HG03060 (cell line): ENCODE measurements around the gene LHFPL3.

Source experiments
- ATAC-seq: cut with Tn5 transposase; IDR thresholded peaks from one replicate; pipeline ENCODE4 v1.9.1; 2021; ENCODE audit warnings: low read depth, moderate number of reproducible peaks; ENCODE audit not compliant: unreplicated experiment

Gene LHFPL3

GRCh38 chr7:104791080-104791479 is 462.7 kb downstream of the LHFPL3 start:
- no peak for ATAC-seq

DNA sequence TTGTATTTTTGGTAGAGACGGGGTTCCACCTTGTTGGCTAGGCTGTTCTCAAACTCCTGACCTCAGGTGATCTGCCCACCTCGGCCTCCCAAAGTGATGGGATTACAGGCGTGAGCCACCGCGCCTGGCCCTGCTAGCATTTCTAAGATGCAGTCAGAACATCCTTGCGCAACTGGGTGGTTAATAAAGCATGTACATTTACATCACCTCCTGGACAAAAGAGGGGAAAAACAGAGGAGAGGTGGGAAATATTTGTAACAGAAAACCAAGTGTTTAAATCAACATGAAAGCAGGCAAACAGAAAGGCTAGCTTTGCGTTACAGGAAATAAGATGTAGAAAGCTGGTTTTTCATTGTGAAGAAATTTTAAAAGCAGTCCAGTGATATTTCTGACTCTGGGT is 464.7 kb downstream of the LHFPL3 start:
- no peak for ATAC-seq

DNA sequence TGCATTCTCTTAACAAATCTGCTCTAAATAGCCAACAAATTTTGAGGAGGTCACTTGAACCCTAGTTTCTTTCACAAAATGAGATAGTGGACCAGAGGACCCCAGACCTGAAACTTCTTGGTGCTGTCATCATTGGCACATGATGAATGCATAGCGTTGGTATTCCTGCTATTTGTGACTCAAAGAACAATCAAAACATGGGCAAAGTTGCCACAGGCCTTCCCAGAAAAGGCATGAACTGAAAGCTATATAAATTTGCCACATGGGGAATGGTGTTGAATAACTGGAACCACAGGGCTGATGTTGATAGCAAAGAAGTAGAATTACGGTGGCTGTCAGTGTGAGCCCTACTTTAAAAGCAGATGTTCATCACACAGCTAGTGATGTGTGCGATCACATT is 465.8 kb downstream of the LHFPL3 start:
- ATAC-seq, result no peak

DNA sequence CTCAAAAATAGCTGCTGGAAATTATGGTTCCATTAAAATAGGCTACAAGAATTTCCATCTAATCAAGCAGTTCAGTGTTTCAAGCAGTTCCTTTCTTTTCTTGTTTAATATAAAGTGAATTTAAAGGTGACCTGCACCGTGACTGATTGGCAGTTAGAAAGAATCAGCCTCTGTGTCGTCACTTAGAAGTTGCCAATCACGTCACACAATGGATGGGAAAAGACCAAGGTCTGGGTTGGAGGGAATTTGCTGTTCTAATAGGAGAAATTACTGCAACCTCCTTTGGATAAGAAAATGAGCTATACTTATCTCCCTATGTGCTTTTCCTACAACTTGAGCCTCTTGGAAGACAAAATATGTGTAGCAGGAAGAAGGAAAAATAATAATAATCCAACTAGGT is 466.2 kb downstream of the LHFPL3 start:
- no peak for ATAC-seq

DNA sequence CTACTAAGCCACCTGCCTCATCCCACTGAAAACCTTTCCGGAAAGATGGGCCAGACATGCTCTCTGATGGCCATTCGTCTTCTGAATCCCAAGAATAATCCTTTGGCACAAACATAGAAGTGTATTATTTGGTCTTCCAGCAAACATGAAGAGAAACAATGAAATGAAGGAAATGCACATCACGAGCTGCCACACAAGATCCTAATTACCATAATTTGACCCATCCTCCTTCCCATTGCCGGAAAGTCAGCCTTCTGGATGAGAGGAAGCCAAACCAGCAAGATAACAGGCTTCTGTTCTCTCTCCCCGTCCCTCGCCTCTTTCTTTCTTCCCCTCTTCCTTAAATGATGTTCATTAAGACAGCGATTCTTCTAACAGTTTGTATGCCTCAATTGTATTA is 466.7 kb downstream of the LHFPL3 start:
- ATAC-seq, result no peak

DNA sequence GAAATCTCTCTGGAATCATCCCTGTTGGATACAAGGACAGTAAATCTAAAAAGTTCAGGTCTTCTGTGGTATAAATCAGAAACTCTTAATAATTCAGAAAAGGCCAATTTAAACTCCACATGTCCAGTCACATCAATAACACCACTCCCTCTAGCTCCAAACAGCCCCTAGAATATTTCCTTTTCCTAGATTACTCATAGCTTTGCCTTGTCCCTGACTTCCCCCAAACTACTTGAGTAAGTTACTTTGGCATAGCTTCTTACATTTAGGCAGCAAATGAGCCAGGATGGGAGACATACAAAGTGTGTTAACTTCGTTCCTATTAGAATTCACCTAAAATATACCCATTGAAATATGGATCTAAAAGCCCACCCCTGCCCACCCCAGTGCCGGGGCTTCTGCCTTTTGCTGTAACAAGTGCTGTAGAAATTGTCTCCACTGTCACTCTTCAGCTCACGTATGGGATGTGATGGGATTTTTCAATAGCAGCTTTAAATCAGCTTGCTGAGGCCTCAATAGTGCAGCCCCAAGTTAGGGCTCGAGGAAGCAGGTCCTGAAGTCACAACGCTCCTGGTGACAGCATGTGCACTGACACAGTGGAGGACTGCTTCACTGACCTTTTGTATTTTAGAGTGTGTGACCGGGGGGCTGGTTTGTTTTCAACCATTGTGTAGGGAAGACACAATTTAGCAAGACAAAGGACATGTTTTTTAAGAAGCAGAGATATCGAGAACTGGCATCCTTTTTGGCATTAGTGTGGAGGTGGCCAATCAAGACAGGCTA is 467.4 kb downstream of the LHFPL3 start:
- no peak for ATAC-seq

- no peak for ATAC-seq
Measured at GRCh38 chr7:104800307-104800706, 471.9 kb downstream of the LHFPL3 start.

GRCh38 chr7:104801022-104801421 is 472.6 kb downstream of the LHFPL3 start:
- no peak for ATAC-seq

- no peak for ATAC-seq
Measured at GRCh38 chr7:104803931-104804330, 475.5 kb downstream of the LHFPL3 start.

GRCh38 chr7:104804696-104805095 is 476.3 kb downstream of the LHFPL3 start:
- ATAC-seq, result no peak

DNA sequence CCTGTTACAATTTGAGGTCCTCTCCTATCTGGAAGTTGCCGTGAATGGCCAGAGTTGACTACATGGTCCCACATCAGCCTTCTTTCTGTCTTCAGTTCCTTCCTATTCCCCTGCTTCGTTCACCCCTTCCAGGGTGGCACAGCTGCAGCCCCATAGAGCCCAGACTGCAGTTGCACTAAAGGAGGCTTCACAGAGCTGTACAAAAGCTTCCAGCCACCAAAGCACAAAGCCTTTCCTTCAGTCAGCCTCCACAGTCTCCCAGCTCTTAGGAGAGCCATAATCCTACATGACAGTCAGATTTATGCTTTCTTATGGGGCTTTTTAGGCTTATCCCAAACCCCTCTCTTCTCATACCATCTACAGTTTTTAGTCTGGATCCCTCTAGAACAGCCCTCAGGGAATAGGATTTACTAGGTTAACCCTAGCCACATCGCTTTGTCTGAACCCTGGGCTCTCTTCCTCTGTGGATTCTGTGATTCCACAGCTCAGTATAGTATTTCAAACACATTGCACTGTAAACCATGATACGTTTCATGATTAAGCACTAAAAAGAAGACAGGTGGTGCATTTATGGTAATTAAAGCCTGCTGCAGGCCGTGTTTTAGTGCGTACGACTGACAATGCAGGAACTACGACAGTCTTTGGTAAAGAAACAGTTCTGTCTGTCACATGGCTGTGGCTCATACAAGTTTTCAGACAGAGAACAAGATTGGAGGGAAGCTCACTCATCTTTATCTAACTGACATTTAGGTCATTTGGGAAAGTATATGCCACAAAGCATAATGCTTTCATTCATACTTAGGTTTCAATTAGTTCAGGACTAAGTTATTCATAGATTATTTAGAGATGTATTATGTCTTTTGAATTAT is 477.3 kb downstream of the LHFPL3 start:
- no peak for ATAC-seq

DNA sequence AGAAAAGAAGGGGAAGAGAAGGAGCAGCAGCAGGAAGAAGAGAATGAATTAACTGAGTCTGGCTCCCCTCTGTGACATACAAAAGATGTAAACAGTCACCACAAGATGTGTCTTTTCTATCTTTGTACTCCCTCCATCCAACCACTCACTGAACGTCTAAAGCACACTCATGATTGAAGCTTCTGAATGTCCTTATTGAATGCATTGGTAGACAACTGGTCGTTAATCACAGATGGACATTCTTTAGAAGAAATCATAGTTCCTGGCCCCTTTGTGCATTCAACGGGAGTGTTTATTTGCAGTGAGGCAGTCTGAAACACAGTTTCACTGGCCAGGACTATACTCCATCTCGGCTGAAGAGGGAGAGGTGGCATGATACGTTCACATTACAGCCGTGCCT is 479.3 kb downstream of the LHFPL3 start:
- ATAC-seq, result no peak

- ATAC-seq, result no peak
Measured at GRCh38 chr7:104809906-104810305, 481.5 kb downstream of the LHFPL3 start.

DNA sequence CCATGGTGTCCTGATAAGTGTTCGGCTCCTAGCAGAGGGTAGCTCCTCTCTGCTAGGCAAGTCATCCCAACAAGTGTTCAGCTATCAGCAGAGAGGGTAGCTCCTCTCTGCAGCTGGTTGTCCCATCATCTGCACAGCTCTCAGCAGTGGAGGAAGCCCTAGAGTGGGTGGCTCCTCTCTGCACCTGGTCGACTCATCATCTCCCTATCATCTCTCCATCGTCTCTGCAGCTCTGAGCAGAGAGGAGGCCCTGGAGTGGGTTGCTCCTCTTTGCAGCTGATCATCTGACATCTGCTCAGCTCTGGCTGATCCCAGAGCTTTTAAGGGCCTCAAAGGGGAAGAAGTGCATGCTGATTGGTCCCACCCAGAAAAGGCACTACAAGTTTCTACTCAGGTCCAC is 485.7 kb downstream of the LHFPL3 start:
- no peak for ATAC-seq

- no peak for ATAC-seq
Measured at GRCh38 chr7:104814671-104815400, 486.4 kb downstream of the LHFPL3 start.

- ATAC-seq, result no peak
Measured at GRCh38 chr7:104816537-104816936, 488.1 kb downstream of the LHFPL3 start.

GRCh38 chr7:104818961-104819880 is 490.8 kb downstream of the LHFPL3 start:
- ATAC-seq, result no peak

- ATAC-seq, result no peak
Measured at GRCh38 chr7:104820836-104821535, 492.6 kb downstream of the LHFPL3 start.

DNA sequence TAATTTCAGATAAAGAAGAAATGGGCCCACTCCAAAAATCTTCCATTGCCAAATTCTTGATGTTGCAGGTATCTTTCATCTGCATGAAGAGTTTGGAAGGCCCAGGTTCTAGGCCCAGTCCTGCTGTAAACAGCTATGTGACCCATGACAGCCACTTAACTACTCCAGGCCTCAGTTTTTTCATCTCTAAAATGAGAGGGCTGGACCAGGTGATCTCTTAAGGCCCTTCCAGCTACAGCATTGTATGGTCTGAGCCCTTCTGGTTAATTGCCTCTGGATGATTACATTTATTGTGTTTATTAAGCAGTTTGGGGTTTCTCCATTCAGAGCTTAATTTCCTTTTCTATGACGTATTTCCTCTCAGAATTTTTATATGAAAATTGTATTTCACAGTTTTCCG is 494.8 kb downstream of the LHFPL3 start:
- ATAC-seq, result no peak
